ENCODE data around the gene BOK. TPM values are rescaled to one million over a fixed set of nuclear protein-coding genes. Genes with fewer than 3 reads are reported as not detected.

BOK gene
- total and polyA plus RNA-seq, 2 experiments from 2014 or later: 32.2 to 45.8 TPM

- no peaks in the 10 kb centered on the region for H3K36me3 ChIP-seq
- no peaks in the 10 kb centered on the region for H3K4me1 ChIP-seq (ENCODE audit: low read depth)
- no peak for TF ChIP-seq CTCF (IDR thresholded peaks at IDR 0.05; ENCODE audit: low read depth, low read length)
- H3K9me3 ChIP-seq (ENCODE audit: low read depth): no peaks in the 10 kb centered on the region
- no peaks in the 10 kb centered on the region for H3K27me3 ChIP-seq
- no peak for DNase-seq (ENCODE audit: low read depth in 1 of 2, low spot score in 1 of 2)
- H3K27ac ChIP-seq: no peak overlapping the region
- no peak overlapping the region for H3K4me3 ChIP-seq
Measured at GRCh38 chr2:241531161-241531722, 27.3 kb upstream of the BOK start.

- Histone ChIP-seq H3K4me1 (ENCODE audit: low read depth) (no peaks in the 10 kb centered on the region), H3K36me3 (no peaks in the 10 kb centered on the region), H3K4me3 (no peak overlapping the region), H3K27me3 (no peaks in the 10 kb centered on the region), H3K9me3 (ENCODE audit: low read depth) (no peaks in the 10 kb centered on the region), H3K27ac (no peak overlapping the region)
- no peak for DNase-seq (ENCODE audit: low read depth in 1 of 2, low spot score in 1 of 2)
- no peak for TF ChIP-seq CTCF (IDR thresholded peaks at IDR 0.05; ENCODE audit: low read depth, low read length)
Measured at GRCh38 chr2:241532168-241532567, 26.4 kb upstream of the BOK start.

GRCh38 chr2:241532733-241533601 is 25.6 kb upstream of the BOK start:
- no peaks in the 10 kb centered on the region for H3K4me1 ChIP-seq (ENCODE audit: low read depth)
- H3K4me3 ChIP-seq: no peak overlapping the region
- H3K27ac ChIP-seq: no peak overlapping the region
- no peak for TF ChIP-seq CTCF (IDR thresholded peaks at IDR 0.05; ENCODE audit: low read depth, low read length)
- no peaks in the 10 kb centered on the region for H3K27me3 ChIP-seq
- no peaks in the 10 kb centered on the region for H3K9me3 ChIP-seq (ENCODE audit: low read depth)
- no peaks in the 10 kb centered on the region for H3K36me3 ChIP-seq
- DNase-seq (ENCODE audit: low read depth in 1 of 2, low spot score in 1 of 2): no peak

- no peak overlapping the region for H3K4me3 ChIP-seq
- DNase-seq (ENCODE audit: low read depth in 1 of 2, low spot score in 1 of 2): no peak
- no peak for TF ChIP-seq CTCF (IDR thresholded peaks at IDR 0.05; ENCODE audit: low read depth, low read length)
- peaks cover 2% of the 10 kb centered on the region for H3K27me3 ChIP-seq
- H3K27ac ChIP-seq: no peak overlapping the region
- no peaks in the 10 kb centered on the region for H3K9me3 ChIP-seq (ENCODE audit: low read depth)
- no peaks in the 10 kb centered on the region for H3K36me3 ChIP-seq
- H3K4me1 ChIP-seq (ENCODE audit: low read depth): no peaks in the 10 kb centered on the region
Measured at GRCh38 chr2:241534293-241534692, 24.3 kb upstream of the BOK start.

- H3K27me3 ChIP-seq: peaks cover 7% of the 10 kb centered on the region
- DNase-seq (ENCODE audit: low read depth in 1 of 2, low spot score in 1 of 2): no peak
- H3K27ac ChIP-seq: no peak overlapping the region
- TF ChIP-seq CTCF (IDR thresholded peaks at IDR 0.05; ENCODE audit: low read depth, low read length): no peak
- no peak overlapping the region for H3K4me3 ChIP-seq
- H3K4me1 ChIP-seq (ENCODE audit: low read depth): no peaks in the 10 kb centered on the region
- no peaks in the 10 kb centered on the region for H3K9me3 ChIP-seq (ENCODE audit: low read depth)
- no peaks in the 10 kb centered on the region for H3K36me3 ChIP-seq
Measured at GRCh38 chr2:241534701-241535375, 23.7 kb upstream of the BOK start.

Data from cardiac muscle cell (in vitro differentiated cells and primary cell).